22Rv1 (cell line): ENCODE measurements around the gene RSRC2.

ENCODE experiments used
- H3K27ac ChIP-seq: fragments of 450-650 bp; 2 replicates; pipeline ENCODE4 v1.5.1; 2017
- CTCF ChIP-seq: fragments of 450-650 bp; IDR thresholded peaks from 2 replicates; pipeline ENCODE4 v1.5.1; 2017; ENCODE audit warnings: mild to moderate bottlenecking
- ZFX ChIP-seq: fragments of 450-650 bp; IDR thresholded peaks from 2 replicates; pipeline ENCODE4 v1.6.1; 2017; ENCODE audit warnings: antibody characterized with exemption, borderline replicate concordance

RSRC2 gene

GRCh38 chr12:122505419-122506051 lies 21.2 kb downstream of the RSRC2 start:
- TF ChIP-seq CTCF (no peak), ZFX (no peak)
- H3K27ac ChIP-seq = no peak overlapping the region

DNA sequence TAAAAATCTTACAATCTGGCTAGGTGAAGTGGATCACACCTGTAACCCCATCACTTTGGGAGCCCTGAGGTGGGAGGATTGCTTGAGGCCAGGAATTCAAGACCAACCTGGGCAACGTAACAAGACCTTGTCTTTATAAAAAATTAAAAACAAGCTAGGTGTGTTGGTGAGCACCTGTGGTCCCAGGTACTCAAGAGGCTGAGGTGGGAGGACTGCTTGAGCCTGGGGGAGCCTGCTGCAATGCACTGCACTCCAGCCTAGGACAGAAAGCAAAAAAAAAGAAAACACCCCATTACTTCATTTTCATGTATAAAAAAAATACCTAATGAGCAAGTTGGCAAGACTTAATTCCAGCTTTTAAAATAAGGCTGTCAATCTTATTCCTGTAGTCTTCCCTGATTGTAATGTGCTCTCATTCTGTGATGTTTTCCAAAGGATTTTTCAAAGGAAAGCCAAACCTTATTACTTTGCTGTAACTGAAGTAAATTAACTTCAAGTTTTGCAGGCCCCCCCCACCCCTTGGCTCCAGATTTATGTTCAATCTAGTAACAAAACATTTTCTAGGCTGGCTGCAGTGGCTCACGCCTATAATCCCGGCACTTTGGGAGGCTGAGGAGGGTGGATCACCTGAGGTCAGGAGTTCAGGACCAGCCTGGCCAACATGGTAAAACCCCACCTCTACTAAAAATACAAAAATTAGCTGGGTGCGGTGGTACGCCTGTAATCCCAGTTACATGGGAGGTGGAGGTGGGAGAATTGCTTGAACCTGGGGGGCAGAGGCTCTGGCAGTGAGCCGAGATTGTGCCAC lies 22.7 kb downstream of the RSRC2 start:
- no peak for TF ChIP-seq CTCF
- no peak for TF ChIP-seq ZFX
- H3K27ac ChIP-seq = peak overlapping the region; percentile 97

DNA sequence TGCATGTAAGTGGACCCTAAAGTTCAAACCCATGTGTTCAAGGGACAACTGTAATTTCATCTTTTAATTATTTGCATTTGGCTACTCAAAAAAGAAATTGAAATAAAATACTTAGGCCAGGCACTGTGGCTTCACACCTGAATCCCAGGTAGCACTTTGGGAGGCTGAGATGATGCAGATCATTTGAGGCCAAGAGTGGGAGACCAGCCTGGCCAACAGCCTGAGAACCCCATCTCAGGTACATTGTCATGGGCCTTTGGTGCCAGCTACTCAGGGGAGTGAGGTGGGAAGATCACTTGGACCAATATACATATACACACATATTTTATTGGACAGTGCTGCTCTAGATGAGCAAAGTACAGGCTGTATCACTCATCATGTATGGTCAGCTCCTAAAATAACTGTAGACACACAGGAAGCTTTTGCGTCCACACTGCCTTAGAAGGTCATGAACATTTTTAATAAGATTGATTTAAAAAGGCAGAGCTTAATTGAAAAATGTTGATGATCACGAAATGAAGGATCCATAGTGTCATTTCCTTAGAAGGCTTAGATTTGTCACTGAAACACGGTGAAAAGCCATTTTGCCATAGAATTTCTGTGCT lies 23.5 kb downstream of the RSRC2 start:
- no peak for TF ChIP-seq CTCF
- no peak for TF ChIP-seq ZFX

DNA sequence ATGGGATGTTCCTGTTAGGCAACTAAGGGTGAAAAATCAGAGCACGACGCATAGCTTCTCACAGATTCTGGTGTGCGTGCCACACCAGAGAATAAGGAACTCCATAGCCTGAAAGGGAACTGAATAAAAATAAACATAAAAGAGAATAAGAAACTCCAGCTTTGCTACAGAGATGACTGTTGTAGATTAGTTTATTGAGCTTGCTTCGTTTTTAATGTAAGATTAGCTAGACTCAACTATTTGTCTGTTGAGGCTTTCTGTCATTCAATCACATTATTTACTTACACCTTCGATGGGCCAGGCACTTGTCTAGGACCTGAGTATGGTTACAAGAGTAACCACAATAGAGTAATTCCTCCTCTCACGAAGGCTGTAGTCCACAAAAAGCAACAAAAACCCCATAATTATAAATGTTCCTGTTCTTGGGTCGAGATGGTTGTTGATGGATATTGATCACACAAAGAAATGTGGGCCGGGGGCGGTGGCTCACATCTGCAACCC lies 25.2 kb downstream of the RSRC2 start:
- TF ChIP-seq CTCF (no peak; the same call in 1 of the 2 replicates), ZFX (no peak)
- H3K27ac ChIP-seq = peak overlapping the region; percentile 97

More for the DNA sequence above, 23.5 kb downstream of the RSRC2 start:
- peak overlapping the region; percentile 97 for H3K27ac ChIP-seq

GRCh38 chr12:122500685-122501488 lies 25.8 kb downstream of the RSRC2 start, which contains the start of gene ZCCHC8:
TSS of gene ZCCHC8 (minus strand) at chr12:122500932. CDS start at chr12:122500840, 92 bp downstream.
- TF ChIP-seq ZFX (no peak), CTCF (peak; percentile 32)
- H3K27ac ChIP-seq = peak within 1 kb of the TSS; percentile 97

DNA sequence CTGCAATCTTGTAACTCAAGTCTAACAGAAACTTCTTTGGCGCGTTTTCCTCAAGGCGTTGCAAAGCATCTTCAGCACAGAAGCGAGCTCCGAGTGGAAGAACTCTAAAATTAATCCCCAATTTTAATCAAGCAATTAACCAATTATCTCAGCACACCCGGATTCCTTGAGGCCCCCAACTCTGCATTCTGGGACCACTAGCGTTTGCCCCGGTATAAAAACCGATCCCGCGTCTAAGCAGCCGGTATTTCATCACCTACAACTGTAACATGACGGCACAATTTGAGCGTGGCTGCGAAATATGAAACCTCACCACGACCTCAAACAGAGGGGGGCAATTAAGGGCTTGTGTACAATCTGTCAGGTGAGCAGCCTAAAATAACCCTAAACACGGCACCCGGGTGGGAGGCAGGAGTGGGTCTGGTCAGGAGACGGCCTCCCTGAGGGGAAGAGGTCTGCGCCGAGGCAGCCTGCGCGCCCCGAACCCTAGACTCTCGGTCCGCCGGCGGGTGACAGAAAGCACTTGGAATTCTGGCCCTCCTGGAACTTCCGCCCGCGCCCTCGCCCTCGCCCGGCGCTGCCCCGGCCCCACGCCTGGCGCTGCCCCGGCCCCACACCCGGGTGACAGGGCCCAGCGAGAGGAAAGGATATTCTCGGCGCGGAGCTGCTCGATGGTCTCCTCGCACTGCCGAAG lies 26.6 kb downstream of the RSRC2 start:
- TF ChIP-seq ZFX = no peak
- TF ChIP-seq CTCF = no peak
- peak overlapping the region; percentile 97 for H3K27ac ChIP-seq
